GM12878 (cell line): Measurements from ENCODE around the gene SRMS. TPM values are rescaled to one million over a fixed set of nuclear protein-coding genes. Genes with fewer than 3 reads are reported as not detected.

Experiments
- ATAC-seq: fragments of 200-7000 bp; cut with Tn5 transposase; 3 replicates; pipeline ENCODE4 v1.9.1; 2020; ENCODE audit warnings: mild to moderate bottlenecking, moderate library complexity
- BruUV-seq: library from RNA; stranded (reverse); fragments of 400-500 nt; replicated peaks from 2 replicates; lab custom pipeline; 2021; lab: Mats Ljungman, UMichigan
- CTCF ChIA-PET: fragments of 300-600 bp; sonication (Branson Sonifier 250); formaldehyde crosslinking; extraction: SDS; loops from one replicate; lab custom pipeline; 2021; ENCODE audit warnings: inconsistent platforms; lab: Yijun Ruan, JAX
- POLR2A ChIA-PET: fragments of 350-600 bp; formaldehyde crosslinking; extraction: SDS; loops from one replicate; lab custom pipeline; 2021; ENCODE audit warnings: inconsistent platforms; lab: Charles Lee
- RAD21 ChIA-PET: fragments of 300-600 bp; sonication (Branson Sonifier 250); formaldehyde crosslinking; loops from one replicate; lab custom pipeline; 2023; ENCODE audit warnings: antibody characterized with exemption; ENCODE audit not compliant: unreplicated experiment; lab: Charles Lee
- SMC1A ChIA-PET: fragments of 300-600 bp; sonication (Branson Sonifier 250); formaldehyde crosslinking; loops from one replicate; lab custom pipeline; 2023; ENCODE audit not compliant: unreplicated experiment, uncharacterized antibody; lab: Charles Lee
- DNase-seq: peaks from one replicate; pipeline ENCODE4 v3.0.0-alpha.2; 2011; ENCODE audit warnings: low read depth, low spot score
- FAIRE-seq: peaks from 3 replicates; lab custom pipeline; 2011; peaks lifted over from hg19 to GRCh38; lab: Jason Lieb, UNC
- H2AFZ ChIP-seq: 2 replicates; pipeline ENCODE4 v1.6.0; 2011; ENCODE audit warnings: low read depth, low read length, control low read depth; ENCODE audit not compliant: control insufficient read depth
- H3K27ac ChIP-seq: 2 replicates; pipeline ENCODE4 v1.5.1; 2011; ENCODE audit warnings: control low read depth; ENCODE audit not compliant: control insufficient read depth, insufficient read depth
- H3K27me3 ChIP-seq, 2 experiments: replicated peaks in 1 of 2; 2 replicates each; pipeline versions ENCODE4 v1.6.0 to v1.6.1; 2011; ENCODE audit warnings: low read length in 1 of 2; ENCODE audit not compliant: control insufficient read depth in 2 of 2, insufficient read depth in 2 of 2
- H3K36me3 ChIP-seq, 2 experiments: 2 replicates each; pipeline ENCODE4 v1.5.1; 2011; ENCODE audit warnings: low read length in 1 of 2; ENCODE audit not compliant: control insufficient read depth in 2 of 2, insufficient read depth in 2 of 2
- H3K4me1 ChIP-seq: 2 replicates; pipeline ENCODE4 v1.6.1; 2011; ENCODE audit warnings: mild to moderate bottlenecking, low read length, moderate library complexity, mixed read lengths; ENCODE audit not compliant: control insufficient read depth, insufficient read depth
- H3K4me2 ChIP-seq: 2 replicates; pipeline ENCODE4 v1.6.0; 2011; ENCODE audit warnings: control low read depth; ENCODE audit not compliant: control insufficient read depth, insufficient read depth
- H3K4me3 ChIP-seq: fragments of 200-600 bp; sonication (generic); 2 replicates; pipeline ENCODE4 v1.5.1; 2016
- H3K79me2 ChIP-seq: 2 replicates; pipeline ENCODE4 v1.6.0; 2011; ENCODE audit warnings: low read length; ENCODE audit not compliant: control insufficient read depth, insufficient read depth
- H3K9ac ChIP-seq: 2 replicates; pipeline ENCODE4 v1.8.0; 2011; ENCODE audit warnings: low read length, control low read depth, mixed read lengths; ENCODE audit not compliant: control insufficient read depth, insufficient read depth
- H3K9me3 ChIP-seq: replicated peaks from 3 replicates; pipeline ENCODE4 v1.5.1; 2011; ENCODE audit warnings: mild to moderate bottlenecking, low read length; ENCODE audit not compliant: control insufficient read depth, insufficient read depth
- H4K20me1 ChIP-seq: 2 replicates; pipeline ENCODE4 v1.6.0; 2011; ENCODE audit not compliant: control insufficient read depth, insufficient read depth
- IKZF1 ChIP-seq: fragments of 450-650 bp; conservative IDR thresholded peaks from 2 replicates; pipeline ENCODE4 v1.6.1; 2017; ENCODE audit warnings: antibody characterized with exemption, mild to moderate bottlenecking
- IKZF2 ChIP-seq, 2 experiments: fragments of 450-650 bp; IDR thresholded peaks; 2 replicates each; pipeline ENCODE4 v1.6.1; 2017; ENCODE audit warnings: mild to moderate bottlenecking in 2 of 2, moderate library complexity in 2 of 2
- NR2F1 ChIP-seq: fragments of 450-650 bp; conservative IDR thresholded peaks from 2 replicates; pipeline ENCODE4 v1.6.1; 2017; ENCODE audit warnings: mild to moderate bottlenecking
- WGBS: methylation state at CpG from one replicate; pipeline ENCODE4 v1.1.6; 2016; ENCODE audit warnings: low lambda C conversion rate; ENCODE audit not compliant: insufficient replicate concordance, insufficient coverage; ENCODE audit errors: missing lambda C conversion rate; 5-methylcytosine and 5-hydroxymethylcytosine counted together
- in situ Hi-C: fragments of 300-500 bp; cut with MboI; formaldehyde crosslinking; loops from 9 replicates; pipeline ENCODE4 v1.14.3; 2018; ENCODE audit warnings: mixed read lengths
- intact Hi-C: fragments of 100-400 bp; cut with micrococcal nuclease; formaldehyde crosslinking; loops from one replicate; pipeline ENCODE4 v1.14.2; 2022; ENCODE audit not compliant: unreplicated experiment
- polyA plus RNA-seq, 11 experiments: library from polyadenylated mRNA; depleted of rRNA in 4 of 11; unstranded in 6 of 11; stranded (reverse) in 5 of 11; fragments of >200 nt; fragmentation: Nextera tagmentation in 4 of 11; fragmentation: Illumina TruSeq in 1 of 11; extraction: Ambion mirVana in 4 of 11; extraction: Trizol in 1 of 11; gene quantifications; 1 replicate in 1 of 11; 2 replicates in 10 of 11; pipeline versions ENCODE4 v1.2.1 to v1.2.3, GENCODE V29; 2011 to 2016; ENCODE audit warnings: inconsistent platforms in 2 of 11, missing spikeins in 2 of 11, low read depth in 1 of 11
- total RNA-seq, 4 experiments: library from RNA; depleted of rRNA in 3 of 4; stranded (reverse); fragments of >200 nt in 3 of 4; fragmentation: Illumina TruSeq in 1 of 4; extraction: Trizol in 1 of 4; gene quantifications; 2 replicates each; pipeline versions ENCODE4 v1.2.1 to v1.2.3, GENCODE V29; 2013 to 2021
- TF ChIP-seq, protein P1 (sequence below), 3 experiments: IDR thresholded peaks in 2 of 3; conservative IDR thresholded peaks in 1 of 3; 2 replicates each; pipeline ENCODE4 v1.5.1; 2011; ENCODE audit warnings: low read depth in 3 of 3, low read length in 3 of 3, mild to moderate bottlenecking in 3 of 3, control low read depth in 2 of 3, moderate library complexity in 2 of 3, inconsistent platforms in 1 of 3, mixed read lengths in 1 of 3; ENCODE audit not compliant: control insufficient read depth in 2 of 3, insufficient read depth in 1 of 3; ENCODE audit errors: extremely low read depth in 1 of 3
- TF ChIP-seq, protein P2 (sequence below): fragments of 450-650 bp; IDR thresholded peaks from 2 replicates; pipeline ENCODE4 v1.6.1; 2017; ENCODE audit warnings: mild to moderate bottlenecking

The SRMS gene
- total and polyA plus RNA-seq, 10 of the 15 experiments (the other 5 are each of a cell fraction or from before 2014, with no cell fraction given) = not detected

DNA sequence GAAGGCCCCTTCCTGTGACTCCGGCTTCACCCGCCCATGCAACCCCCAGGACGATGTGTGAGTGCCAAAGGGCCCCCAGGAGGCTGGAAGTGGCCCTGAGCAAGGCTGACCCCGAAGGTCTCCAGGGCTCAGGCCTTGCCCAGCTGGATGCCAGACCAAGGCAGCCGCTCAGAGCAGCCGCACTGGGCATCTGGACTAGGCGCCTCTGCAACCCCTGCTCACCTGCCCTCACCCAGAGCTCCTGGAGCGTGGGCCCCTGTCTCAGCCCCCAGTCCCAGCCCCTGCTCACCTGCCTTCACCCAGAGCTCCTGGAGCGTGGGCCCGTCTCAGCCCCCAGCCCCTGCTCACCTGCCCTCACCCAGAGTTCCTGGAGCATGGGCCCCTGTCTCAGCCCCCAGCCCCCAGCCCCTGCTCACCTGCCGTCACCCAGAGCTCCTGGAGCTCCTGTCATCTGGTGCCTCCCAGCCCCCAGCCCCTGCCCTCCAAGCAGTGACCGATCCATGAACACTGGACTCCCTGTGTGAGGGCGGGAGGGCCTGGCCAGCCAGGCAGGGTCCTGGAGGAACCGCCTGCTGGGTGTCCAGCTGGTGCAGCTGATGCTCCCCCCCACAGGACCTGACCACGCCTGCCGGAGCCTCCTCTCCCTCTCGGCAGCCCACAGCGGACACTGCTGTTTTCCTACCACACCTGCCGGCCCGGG is 1.1 kb downstream of the SRMS start (continued):
- TF ChIP-seq, protein P1, sequence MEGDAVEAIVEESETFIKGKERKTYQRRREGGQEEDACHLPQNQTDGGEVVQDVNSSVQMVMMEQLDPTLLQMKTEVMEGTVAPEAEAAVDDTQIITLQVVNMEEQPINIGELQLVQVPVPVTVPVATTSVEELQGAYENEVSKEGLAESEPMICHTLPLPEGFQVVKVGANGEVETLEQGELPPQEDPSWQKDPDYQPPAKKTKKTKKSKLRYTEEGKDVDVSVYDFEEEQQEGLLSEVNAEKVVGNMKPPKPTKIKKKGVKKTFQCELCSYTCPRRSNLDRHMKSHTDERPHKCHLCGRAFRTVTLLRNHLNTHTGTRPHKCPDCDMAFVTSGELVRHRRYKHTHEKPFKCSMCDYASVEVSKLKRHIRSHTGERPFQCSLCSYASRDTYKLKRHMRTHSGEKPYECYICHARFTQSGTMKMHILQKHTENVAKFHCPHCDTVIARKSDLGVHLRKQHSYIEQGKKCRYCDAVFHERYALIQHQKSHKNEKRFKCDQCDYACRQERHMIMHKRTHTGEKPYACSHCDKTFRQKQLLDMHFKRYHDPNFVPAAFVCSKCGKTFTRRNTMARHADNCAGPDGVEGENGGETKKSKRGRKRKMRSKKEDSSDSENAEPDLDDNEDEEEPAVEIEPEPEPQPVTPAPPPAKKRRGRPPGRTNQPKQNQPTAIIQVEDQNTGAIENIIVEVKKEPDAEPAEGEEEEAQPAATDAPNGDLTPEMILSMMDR (IDR thresholded peaks at IDR 0.05 in 2 of 3, conservative IDR thresholded peaks at IDR 0.05 in 1 of 3; ENCODE audit: control insufficient read depth in 2 of 3, extremely low read depth in 1 of 3, insufficient read depth in 1 of 3, low read depth in 3 of 3, low read length in 3 of 3) = no peak
- TF ChIP-seq, protein P2, sequence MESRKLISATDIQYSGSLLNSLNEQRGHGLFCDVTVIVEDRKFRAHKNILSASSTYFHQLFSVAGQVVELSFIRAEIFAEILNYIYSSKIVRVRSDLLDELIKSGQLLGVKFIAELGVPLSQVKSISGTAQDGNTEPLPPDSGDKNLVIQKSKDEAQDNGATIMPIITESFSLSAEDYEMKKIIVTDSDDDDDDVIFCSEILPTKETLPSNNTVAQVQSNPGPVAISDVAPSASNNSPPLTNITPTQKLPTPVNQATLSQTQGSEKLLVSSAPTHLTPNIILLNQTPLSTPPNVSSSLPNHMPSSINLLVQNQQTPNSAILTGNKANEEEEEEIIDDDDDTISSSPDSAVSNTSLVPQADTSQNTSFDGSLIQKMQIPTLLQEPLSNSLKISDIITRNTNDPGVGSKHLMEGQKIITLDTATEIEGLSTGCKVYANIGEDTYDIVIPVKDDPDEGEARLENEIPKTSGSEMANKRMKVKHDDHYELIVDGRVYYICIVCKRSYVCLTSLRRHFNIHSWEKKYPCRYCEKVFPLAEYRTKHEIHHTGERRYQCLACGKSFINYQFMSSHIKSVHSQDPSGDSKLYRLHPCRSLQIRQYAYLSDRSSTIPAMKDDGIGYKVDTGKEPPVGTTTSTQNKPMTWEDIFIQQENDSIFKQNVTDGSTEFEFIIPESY = no peak
- TF ChIP-seq, all 136 proteins: peak for 0

DNA sequence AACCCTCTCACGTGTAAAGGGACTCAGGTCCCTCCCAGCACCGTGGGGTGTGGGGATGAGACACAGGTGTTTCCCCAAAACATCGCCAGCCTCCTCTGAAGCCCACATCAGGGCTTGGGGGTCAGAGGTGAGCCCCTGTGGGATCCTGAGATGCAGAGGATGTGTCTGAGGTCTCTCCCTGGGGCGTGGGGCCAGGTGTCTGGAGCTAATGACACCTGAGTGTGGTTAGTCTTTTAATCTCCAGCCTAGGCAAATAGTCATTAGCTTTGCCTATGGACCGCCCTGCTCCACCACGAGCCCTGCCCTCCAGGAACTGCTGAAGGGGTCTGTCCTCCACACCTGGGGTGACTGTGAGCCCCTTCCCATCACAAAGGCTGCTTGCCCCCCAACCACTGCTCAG is 1.7 kb downstream of the SRMS start:
- Histone ChIP-seq H4K20me1 (no peaks in the 10 kb centered on the region), H3K79me2 (no peaks in the 10 kb centered on the region), H3K9me3 (no peaks in the 10 kb centered on the region), H2AFZ (no peak overlapping the region), H3K27ac (no peak overlapping the region), H3K4me2 (no peak overlapping the region), H3K9ac (no peak overlapping the region), H3K36me3 (no peaks in the 10 kb centered on the region), H3K4me1 (peaks cover 12% of the 10 kb centered on the region; the same call in 1 of the 2 replicates), H3K4me3 (no peak overlapping the region), H3K27me3 (no peaks in the 10 kb centered on the region; a peak in 1 of 4 replicates)
- ATAC-seq = no peak
- RAD21 ChIA-PET = no interaction called here
- FAIRE-seq = no peak
- TF ChIP-seq IKZF1 = 0 out of 2 replicates have a peak, but pooled peaks have one; percentile 4
- TF ChIP-seq NR2F1 = peak; percentile 86
- TF ChIP-seq IKZF2 (IDR thresholded peaks at IDR 0.05) = no peak
- POLR2A ChIA-PET = no interaction called here
- DNase-seq = no peak
- in situ Hi-C loops (no loop called here), intact Hi-C loops (no loop called here)
- 24% methylated on average over 6 of the region's 6 CpGs for WGBS
- CTCF ChIA-PET = no interaction called here
- no TSS peak for BruUV-seq
- SMC1A ChIA-PET = no interaction called here
